ENCODE data around the gene PTPRU.
"Not testable (repeated sequence)": the region's sequence is repeated elsewhere in the genome, so short reads cannot be mapped to it uniquely, and the experiment has no call there.

PTPRU gene

DNA sequence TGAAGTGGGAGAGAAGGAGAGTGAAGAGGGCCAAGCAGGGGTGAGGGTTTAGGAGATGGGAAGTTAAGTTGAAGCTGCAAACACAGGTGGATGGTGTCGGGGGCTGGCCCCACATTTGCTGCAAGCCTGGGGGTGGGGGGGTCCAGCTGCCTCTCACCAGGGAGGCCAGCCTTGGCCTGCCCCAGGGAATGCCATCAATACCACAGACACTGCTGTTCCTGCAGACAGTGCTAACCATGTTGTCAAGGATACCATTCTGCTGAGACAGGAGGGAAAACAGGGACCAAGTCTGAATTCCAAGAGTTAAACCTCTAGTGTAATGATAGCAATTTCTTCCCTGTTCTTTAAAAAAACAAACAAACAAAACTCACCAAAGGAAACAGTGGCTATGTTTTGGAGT is 13.6 kb upstream of the PTPRU start:
- no peak for DNase-seq

DNA sequence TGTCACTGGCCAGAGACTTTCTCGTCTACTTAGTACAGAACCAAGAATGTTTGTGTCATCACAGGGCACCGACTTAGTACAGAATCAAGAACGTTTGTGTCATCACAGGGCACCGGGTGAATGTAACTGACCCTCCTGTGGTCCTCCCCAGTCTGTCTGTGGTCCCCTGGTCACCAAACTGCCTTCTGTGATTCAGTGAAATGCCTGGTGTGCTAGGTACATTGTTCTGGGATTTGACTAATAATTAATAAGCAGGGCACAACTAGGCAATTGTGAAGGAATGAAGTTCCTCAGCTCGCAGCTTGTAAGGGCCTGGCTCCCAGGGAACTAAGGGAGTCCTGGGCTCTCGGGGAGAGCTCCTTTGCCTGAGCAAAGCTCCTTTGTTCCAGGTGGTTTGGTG is 12.8 kb upstream of the PTPRU start:
- DNase-seq = no peak

DNA sequence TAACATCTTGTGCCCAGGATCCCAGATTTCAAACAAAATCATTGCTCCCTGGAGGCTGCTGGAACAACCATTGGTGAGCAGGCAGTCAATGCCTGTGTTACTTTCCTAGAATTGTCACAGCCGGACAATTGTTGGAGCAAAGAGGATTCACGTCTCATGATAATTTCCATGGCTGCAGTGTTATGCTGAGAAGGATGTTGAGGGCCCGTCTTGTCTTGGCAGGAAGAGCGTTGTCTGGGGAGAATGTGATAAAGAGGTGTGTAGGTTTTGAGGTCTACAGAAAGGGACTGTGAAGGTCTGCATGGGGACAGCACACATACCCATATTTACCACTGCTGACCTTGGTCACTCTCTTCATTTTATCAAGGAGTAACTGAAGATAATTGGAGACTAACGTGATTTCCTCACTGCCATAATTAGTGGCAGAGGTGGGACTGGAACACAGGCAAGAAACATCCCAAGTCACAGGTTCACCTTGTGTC is 11.9 kb upstream of the PTPRU start:
- no peak for DNase-seq

DNA sequence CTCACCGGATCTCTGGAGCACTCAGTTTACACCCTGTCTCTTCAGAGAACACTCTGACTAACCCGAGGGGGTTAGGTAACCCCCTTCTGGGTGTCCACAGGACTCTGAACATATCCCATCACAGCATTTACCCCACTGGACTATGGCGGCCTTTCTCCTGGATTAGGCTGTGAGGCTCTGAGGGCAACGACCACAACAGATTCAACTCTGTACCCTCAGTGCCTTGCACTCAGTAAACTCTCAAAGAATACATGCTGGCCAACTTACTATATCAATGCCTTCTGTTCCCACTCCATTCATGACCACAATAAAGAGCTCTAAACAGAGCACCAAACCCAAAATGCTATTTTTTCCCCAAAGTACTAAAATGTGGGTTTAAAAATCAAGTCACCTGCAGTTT is 11.0 kb upstream of the PTPRU start:
- no peak for DNase-seq

DNA sequence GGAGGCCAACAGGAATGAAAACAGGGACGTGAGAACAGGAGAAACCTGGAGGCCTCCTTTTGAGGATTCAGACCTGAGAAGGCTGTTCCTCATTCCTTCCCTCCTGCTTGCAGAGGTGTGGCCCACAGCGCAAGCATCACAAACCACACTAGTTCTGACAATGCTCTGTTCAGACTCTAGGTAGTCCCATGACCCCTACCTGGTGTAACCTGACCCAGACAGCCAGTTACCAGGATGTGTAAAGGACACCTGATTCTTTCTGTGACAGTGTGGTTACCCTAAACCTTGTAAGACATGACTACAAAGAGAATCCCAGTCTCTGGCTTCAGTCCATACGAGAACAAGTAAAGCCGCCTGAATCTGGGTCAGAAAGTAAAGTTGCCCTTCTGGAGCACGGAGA is 8.8 kb upstream of the PTPRU start:
- no peak for DNase-seq

DNA sequence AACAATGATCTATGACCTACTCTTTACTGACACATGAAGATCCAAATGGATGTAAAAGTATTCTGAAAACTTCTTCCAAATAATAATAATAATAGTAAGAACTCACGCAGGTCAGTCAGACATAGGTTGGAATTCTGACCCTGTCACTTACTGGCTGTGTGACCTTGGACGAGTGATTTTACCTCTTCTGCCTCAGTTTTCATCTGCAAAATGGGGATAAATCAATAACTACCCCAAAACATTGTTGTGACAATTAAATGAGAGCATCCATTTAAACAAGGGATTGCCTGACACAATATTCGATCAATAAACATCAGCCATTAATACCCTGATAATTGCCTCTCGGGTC is 6.1 kb upstream of the PTPRU start:
- DNase-seq = no peak

DNA sequence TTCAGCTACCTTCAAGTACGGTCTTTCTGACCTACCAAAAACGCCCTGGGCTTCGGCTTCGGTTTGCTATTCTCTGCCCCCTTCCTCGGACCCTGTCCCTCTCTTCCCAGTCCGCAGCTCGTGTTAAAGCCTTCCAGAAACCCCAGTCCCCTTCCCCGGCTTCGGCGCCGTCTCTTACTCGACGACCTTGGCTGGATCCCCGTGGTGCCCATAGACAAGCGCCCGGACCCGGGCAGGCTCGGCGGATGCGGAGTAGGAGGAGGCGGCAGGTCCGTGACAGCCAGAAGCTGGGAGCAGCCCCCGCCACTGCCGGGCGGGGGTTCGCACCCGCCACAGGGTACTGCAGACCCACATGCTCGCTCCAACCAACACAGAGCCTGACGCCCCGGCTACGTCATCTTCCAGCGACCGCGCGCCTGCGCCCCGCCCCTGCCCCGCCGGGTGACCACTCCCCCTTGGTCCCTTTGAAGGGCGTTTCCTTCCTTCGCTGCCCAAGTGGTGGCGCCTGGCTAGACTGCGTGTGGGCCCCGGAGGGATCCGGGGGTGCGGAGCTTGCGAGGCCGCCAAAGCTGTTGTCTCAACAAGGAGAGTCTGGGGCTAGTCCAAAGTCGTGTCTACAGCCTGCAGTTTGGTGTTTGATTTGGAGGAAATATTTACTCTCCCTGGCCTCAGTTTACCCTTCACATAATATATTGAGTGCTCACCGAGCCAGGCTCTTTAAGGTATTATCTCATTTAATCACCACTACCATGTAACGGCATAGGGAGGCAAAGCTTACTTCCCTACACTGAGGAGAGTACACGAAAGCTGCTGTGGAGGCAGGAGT is 5.6 kb upstream of the PTPRU start, which contains the start of gene MECR:
Gene MECR (minus strand): TSS at position 382 of the 826 bp plus-strand sequence. CDS start 28 bp downstream, at position 354.
- DNase-seq = peak; percentile 93

DNA sequence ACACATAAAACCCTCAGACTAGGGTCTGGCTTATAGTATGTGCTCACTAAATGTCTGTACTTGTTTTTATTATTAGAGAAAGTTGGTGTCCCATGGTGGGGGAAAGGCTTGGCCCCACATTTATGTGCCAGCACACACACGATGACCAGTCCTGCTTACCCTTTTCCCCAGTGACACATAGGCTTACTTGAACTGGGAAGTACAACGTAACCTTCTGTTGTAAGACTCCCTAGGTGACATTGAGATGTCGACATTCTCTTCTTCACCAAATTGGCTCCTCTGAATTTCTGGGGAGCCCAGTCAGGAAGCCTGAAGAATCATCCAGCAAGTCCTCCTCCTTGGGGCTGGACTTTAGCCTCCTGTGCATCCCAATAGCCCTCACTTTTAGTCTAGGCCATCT is 3.9 kb upstream of the PTPRU start:
- DNase-seq = no peak

DNA sequence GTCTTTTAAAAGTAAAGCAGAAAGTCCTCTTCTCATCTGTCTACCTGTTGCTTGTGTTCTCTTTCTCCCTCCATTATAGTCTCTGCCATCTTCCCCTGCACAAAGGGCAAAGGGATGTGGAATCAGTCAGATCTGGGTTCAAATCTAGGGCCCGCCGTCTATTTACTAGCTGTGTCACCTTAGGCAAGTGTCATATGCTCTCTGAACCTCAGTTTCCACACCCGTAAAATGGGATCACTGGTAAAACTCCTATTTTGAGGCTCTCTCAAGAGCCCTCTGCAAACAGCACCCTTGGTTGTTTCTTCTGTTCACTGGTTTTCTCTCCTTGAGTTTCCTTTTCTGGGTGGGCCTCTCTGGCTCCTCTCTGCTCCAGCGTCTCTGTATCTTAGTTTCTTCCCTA is 2.6 kb upstream of the PTPRU start:
- no peak for DNase-seq

DNA sequence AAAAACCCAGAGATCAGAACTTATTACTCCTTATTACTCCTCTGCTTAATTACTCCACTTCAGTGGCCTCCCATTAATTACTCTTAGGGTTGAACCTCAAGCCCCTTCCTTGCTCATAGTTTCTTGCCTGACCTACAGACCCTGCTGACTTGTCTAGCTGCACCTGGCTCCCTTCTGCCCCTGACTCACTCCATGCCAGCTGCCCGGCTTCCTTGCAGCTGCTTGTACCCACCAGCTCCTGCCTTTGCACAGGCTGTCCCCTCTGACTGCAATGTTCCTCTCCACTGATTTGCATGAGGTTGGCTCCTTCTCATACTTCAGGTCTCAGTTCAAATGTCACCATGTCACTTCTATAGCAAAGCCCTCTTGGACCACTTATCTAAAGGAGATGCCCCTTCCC is 1.9 kb upstream of the PTPRU start:
- no peak for DNase-seq

DNA sequence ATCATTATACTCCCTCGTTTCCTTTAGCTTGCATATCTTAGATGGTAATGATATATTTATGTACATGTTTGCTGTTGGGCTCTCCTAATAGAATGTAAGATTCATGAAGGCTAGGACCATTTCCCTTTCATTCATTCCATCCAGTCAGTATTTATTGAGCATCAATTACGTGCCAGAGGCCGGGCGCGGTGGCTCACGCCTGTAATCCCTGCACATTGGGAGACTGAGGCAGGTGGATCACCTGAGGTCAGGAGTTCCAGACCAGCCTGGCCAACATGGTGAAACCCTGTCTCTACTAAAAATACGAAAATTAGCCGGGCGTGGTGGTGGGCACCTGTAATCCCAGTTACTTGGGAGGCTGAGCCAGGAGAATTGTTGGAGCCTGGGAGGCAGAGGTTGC is 1.4 kb upstream of the PTPRU start:
- DNase-seq = not testable (repeated sequence)

DNA sequence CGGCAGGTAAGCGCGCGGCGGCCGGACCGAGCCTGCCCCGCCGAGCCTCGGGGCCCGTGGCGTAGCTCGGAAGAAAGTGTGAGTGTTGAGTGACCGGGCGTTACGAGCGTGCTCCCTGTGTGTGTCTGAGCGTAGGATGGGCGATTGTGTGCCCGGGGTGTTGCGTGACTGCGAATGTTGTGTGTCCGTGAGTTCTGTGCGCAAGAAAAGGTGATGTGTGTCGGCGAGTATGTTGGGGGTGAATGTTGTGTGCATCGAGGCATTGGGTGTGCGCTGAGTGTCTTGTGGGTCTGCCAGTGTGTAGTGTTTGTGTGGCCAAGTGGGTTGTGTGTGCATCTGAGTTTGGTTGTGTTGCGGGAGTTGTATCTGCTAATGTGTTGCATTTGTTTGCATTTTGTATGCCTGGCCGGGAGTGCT is 398 bp downstream of the PTPRU start:
- DNase-seq = no peak

DNA sequence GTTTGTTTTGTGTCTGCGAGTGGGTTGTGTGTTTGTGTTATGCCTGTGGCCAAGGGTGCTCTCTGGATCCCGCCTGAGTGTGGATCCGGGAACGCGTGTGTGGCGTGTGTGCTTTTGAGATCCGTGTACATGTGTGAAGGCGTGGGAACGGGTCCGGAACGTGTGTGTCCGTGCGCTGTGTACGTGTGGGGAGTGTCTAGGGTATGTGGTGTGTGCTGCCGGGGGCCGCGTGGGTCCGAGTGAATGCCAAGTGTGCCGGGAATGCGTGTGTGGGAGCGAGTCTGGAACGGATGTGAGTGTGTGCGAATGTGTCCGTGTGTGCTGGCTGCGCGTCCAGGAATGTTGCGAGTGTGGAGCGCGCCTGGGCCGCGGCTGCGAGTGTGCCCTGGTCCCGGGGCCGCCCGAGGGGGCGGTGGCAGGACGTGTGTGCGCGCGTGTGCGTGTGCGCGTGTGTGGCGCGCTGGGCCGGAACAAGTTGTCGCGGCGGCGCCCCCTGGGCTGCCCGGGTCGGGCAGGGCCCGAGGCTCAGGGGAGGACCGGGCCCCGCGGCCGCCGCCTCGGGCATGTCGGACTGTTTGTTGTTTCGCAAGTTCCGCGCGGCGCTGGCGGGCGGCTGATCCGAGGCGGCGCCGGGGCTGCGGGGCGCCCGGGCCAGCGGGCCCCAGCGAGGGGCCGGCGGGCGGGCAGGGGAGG is 953 bp downstream of the PTPRU start:
- DNase-seq = peak; percentile 17

DNA sequence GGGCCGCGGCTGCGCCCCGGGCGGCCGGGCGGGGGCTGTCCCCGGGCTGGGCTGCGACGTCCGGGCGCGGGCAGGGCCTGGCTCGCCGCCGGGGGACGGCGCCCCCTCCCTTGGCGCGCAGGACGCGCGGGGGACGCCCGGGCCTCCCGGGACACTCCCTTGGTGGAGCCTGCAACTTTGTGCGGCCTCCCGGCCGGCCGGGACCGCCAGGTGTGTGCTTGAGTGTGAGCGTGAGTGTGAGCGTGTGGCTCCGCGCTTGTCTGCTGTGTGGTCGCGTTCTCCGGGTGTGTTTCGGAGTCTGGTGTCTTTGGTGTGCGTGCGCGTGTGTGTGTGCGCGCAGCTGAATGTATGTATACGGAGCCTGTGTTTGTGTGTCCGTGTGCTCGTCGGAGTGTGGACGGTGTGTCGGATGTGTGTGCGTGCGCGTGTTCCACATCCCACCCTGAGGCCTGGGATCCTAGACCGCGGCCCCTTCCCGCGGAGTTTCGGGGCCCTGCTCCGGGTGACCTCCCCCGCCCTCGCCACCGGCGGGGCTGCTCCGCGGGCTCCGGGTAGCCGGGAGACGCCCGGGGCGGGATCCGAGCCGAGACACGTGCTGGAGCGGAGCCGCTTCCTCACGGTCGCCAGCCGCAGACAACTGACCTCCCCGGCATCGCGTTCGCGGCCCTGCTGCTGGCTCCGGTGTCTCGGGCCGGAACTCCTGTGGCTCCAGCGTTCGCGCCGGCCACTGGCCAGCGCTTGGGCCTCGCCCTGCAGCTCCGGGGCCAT is 1.7 kb downstream of the PTPRU start:
- DNase-seq = no peak

DNA sequence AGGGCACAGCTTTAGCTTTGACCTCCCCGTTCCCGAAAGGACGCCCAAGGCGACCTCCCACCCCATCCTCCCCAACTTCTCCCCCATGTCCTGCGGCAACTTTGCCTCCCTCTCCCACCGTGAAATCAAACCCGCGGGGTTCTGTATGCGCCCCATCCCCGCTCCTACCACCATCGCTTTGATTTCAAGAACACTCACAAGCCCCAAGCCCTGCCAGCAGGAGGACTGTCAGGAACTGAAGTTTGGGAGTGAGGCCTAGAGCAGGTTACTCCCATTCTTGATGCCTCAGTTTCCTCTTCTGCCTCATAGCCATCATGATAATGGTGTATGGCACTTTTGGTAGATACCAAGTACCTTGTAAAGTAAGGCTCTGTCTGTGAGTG is 2.3 kb downstream of the PTPRU start:
- no peak for DNase-seq

DNA sequence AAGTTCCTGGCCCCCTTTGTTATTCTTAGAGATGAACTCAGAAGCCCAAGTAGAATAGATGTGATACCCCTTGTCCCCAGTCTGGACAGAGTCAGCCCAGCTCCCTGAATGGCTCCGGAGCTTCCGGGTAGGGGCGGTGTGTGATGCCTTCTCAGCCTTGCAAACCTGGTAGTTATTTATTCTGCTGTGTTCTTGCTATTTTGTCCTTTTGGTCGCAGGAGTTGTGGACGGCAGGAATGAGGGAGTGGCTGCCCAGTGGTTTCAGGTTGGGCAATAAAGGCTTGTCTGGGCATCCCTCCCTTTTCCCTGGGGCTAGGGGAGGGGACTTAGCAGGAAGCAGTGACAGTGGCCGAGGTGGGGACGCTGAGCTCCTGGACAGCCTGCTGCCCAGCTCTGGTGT is 2.8 kb downstream of the PTPRU start:
- DNase-seq = no peak

DNA sequence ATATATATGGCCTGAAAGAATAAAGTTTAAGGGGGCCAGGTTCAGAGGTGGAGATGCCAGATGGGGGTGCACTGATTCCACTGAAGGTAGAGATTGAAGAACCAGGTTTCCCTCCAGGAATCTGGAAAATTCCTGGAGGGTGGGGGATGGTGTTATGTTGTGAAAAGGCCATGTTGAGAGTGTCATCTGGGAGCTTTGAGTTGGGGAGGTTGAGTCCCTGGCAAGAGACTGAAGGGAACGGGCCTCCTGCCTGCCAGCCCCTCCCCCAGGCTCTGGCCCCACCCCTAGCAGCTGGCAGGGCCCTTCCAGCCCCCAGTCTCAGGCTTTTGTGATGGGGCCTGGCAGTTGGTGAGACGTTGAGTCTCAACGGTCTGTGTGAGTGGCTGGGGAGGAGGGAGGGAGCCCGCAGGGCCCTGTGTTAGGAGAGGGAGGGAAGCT is 4.1 kb downstream of the PTPRU start:
- DNase-seq = no peak

DNA sequence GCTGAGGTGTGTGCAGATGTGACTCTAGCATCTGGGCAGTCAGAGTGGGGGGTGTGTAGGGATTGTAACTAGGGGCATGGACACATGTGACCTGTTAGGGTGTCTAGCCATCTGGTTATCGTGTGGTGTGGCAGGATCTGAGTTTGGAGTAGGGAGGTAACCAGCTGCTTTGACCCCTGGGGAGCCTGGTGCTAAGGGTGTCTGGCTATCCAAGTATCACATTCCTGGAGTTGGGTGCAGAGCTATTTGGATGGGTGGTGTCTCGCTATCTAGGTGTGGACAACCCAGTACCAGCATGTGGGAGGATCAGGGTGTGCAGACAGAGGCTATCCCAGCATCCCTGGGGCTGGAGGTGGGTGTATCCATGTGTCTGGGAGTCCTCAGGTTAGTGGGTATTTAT is 4.7 kb downstream of the PTPRU start:
- DNase-seq = no peak

DNA sequence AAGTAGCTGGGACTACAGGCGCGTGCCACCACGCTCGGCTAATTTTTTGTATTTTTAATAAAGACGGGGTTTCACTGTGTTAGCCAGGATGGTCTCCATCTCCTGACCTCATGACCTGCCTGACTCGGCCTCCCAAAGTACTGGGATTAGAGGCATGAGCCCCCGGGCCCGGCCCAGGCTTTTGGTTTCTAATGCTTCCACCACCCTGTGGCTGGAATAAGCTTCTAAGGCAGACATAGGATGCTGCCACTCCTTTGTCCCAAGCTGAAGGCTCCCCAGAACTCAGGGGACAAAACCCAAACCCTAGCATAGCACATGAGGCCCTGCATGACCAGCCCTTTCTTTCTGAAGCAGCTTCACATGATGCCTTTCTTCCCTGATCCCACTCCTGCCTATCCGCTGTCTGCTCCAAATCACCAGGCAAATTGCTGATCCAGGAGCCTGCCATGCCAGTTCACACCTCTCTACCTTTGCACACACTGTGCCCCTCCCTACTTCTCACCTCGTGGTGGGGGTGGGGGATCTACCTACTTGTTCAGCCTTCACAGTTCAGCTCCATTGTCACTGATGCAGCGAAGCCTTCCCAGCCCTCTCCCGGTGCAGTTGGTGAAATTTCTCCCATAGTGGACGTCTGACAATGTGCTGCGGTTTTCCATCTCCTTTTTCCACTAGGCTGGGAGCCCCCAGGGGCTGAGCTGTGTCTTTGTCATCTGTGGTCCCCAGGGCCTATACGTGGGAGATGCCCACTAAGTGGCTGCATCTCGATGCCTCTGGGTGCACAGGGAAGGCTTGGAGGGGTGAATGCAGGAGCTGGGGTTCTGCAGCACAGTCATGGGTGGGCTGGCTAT is 6.9 kb downstream of the PTPRU start:
- no peak for DNase-seq

DNA sequence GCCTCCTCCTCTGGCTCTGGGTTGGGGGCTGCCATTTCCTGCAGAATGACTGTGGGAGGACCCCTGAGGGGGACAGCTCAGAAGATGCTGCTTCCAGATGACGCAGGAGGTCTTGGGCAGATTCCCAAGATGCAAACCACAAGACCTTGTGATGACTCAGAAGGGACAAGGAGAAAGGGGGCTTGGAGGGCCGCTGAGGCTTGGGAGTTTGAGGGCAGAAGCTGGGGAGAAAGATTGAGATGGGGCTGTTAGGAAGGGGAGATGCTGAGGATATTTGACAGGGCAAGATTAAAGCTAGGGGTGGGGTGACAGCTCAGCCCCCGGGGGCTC is 7.5 kb downstream of the PTPRU start:
- DNase-seq = no peak

DNA sequence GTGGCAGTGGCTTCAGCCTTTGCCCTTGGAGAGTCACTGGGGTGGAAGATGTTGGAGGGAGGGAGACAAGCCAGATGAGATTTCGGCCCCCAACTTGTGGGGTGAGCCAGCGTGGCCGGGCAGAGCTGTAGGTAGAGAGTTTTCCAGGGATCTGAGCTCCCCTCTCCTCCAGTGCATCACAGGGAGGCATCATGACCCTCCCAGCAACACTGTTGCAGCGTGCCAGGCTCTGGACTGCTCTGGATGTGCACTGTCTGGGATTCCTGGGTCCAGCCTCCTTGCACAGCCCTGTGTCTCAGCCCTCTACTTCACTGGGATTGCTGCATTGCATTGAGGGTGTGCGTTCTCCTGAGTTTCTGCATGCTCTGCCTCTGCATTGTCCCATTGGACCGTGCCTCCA is 8.9 kb downstream of the PTPRU start:
- DNase-seq = no peak

DNA sequence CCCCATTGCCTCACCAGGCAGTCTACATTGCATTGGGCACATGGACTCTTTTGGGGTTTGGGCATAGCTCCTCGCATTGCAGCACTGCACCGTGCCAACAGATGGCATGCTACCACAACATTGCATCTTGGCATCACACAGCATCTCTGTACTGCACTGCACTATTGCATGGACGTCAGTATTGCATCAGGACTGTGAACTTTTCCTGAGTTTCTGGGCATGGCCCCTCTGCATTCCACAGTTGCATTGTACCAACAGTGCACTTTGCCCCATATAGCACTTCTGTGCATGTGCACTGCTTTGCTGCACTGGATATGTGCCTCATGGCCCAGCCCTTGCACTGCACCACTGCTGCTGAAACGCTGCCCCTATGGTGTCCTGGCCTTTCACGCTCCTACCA is 9.6 kb downstream of the PTPRU start:
- no peak for DNase-seq

DNA sequence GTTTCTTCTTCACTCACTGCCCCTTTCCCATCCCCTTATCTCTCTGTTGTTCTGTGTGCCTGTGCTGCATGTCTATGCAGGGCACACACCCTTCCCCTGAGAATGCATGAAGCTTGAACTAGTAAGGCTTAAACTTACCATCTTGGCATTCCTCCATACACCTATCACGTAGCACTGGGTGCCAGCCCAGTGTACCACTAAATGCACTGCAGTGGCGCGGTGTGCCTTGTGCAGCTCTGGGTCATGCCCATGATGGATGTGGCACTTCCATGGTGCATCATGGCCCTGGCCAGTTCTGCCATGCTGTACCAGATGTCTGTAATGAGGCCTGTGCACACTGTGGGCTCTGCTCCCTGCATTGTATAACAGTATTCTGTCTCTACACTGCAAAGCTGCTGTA is 10.7 kb downstream of the PTPRU start:
- DNase-seq = no peak

Data from CD4-positive, alpha-beta T cell treated with Interleukin-6 for 4 hours (primary cell).